ENCODE measurements around the gene PAFAH1B1.

DNA sequence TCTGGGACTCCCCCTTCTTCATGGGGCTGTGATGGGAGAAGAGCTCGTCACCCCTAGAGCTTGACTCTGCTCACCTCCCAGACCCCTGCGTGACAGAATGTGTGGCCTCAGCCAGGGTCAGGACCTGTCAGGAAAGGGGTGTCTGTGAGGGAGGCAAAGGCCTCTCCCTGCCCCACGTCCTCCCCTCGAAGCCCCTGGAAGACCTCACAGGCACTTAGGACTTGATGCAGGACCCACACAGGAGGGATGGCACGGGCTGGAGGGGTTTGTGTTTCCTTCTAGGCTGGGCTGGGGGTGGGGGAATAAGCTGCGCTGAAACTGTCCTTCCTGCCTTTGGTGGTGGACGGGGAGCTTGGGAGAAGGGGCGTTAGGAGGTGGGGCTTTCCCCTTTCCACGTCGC, 129.2 kb downstream of the PAFAH1B1 start:
- TF ChIP-seq, protein P1, sequence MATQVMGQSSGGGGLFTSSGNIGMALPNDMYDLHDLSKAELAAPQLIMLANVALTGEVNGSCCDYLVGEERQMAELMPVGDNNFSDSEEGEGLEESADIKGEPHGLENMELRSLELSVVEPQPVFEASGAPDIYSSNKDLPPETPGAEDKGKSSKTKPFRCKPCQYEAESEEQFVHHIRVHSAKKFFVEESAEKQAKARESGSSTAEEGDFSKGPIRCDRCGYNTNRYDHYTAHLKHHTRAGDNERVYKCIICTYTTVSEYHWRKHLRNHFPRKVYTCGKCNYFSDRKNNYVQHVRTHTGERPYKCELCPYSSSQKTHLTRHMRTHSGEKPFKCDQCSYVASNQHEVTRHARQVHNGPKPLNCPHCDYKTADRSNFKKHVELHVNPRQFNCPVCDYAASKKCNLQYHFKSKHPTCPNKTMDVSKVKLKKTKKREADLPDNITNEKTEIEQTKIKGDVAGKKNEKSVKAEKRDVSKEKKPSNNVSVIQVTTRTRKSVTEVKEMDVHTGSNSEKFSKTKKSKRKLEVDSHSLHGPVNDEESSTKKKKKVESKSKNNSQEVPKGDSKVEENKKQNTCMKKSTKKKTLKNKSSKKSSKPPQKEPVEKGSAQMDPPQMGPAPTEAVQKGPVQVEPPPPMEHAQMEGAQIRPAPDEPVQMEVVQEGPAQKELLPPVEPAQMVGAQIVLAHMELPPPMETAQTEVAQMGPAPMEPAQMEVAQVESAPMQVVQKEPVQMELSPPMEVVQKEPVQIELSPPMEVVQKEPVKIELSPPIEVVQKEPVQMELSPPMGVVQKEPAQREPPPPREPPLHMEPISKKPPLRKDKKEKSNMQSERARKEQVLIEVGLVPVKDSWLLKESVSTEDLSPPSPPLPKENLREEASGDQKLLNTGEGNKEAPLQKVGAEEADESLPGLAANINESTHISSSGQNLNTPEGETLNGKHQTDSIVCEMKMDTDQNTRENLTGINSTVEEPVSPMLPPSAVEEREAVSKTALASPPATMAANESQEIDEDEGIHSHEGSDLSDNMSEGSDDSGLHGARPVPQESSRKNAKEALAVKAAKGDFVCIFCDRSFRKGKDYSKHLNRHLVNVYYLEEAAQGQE (IDR thresholded peaks at IDR 0.05; ENCODE audit: insufficient read depth in 1 of 2, low read depth in 2 of 2, low read length in 2 of 2), result no peak
- TF ChIP-seq POLR2AphosphoS5 (IDR thresholded peaks at IDR 0.05; ENCODE audit: low read depth, low read length), result no peak
